ENCODE data around the gene MRTFA. TPM values are rescaled to one million over a fixed set of nuclear protein-coding genes. Genes with fewer than 3 reads are reported as not detected.

The MRTFA gene
- total and polyA plus RNA-seq, 9 of the 15 experiments (the other 6 are each of a cell fraction or from before 2014, with no cell fraction given) = 0.84 to 21.1 (median 3.7) TPM

DNA sequence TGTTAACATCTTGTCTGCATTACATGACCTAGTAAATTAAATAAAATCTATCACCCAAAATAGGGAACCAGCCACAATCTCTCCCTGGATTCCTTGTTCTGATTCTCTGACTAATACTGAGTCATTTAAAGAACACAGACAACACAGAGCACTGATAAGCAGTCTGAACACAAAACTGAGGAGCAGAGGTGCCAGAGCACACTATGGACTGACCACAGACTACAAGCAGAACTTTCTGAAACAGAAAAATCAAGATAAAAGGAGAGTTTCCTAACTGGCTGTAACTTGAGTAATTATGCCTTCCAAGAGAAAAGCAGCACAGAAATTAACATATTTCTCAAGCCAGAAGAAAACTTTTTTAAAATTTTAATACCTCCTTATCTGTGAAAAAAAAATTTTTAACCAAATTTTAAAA, 137.3 kb downstream of the MRTFA start (continued):
- TF ChIP-seq, protein P1, sequence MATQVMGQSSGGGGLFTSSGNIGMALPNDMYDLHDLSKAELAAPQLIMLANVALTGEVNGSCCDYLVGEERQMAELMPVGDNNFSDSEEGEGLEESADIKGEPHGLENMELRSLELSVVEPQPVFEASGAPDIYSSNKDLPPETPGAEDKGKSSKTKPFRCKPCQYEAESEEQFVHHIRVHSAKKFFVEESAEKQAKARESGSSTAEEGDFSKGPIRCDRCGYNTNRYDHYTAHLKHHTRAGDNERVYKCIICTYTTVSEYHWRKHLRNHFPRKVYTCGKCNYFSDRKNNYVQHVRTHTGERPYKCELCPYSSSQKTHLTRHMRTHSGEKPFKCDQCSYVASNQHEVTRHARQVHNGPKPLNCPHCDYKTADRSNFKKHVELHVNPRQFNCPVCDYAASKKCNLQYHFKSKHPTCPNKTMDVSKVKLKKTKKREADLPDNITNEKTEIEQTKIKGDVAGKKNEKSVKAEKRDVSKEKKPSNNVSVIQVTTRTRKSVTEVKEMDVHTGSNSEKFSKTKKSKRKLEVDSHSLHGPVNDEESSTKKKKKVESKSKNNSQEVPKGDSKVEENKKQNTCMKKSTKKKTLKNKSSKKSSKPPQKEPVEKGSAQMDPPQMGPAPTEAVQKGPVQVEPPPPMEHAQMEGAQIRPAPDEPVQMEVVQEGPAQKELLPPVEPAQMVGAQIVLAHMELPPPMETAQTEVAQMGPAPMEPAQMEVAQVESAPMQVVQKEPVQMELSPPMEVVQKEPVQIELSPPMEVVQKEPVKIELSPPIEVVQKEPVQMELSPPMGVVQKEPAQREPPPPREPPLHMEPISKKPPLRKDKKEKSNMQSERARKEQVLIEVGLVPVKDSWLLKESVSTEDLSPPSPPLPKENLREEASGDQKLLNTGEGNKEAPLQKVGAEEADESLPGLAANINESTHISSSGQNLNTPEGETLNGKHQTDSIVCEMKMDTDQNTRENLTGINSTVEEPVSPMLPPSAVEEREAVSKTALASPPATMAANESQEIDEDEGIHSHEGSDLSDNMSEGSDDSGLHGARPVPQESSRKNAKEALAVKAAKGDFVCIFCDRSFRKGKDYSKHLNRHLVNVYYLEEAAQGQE (IDR thresholded peaks at IDR 0.05; ENCODE audit: borderline replicate concordance) = no peak; the same call in 1 of the 2 replicates
- TF ChIP-seq, protein P1 (CRISPR knock-in tag; IDR thresholded peaks at IDR 0.05; ENCODE audit: low read depth) = no peak
- TF ChIP-seq ZNF445 (CRISPR knock-in tag; IDR thresholded peaks at IDR 0.05; ENCODE audit: low read depth) (no peak), TSC22D4 (tag; IDR thresholded peaks at IDR 0.05) (no peak), SMAD4 (CRISPR knock-in tag; conservative IDR thresholded peaks at IDR 0.05) (peak; percentile 94), ZNF586 (CRISPR knock-in tag; conservative IDR thresholded peaks at IDR 0.05) (no peak), RFX5 (IDR thresholded peaks at IDR 0.05; ENCODE audit: low read depth, low read length) (no peak), CBX1 (IDR thresholded peaks at IDR 0.05; ENCODE audit: low read depth) (no peak), SMARCE1 (IDR thresholded peaks at IDR 0.05) (peak; percentile 96)
- TF ChIP-seq, protein P2, sequence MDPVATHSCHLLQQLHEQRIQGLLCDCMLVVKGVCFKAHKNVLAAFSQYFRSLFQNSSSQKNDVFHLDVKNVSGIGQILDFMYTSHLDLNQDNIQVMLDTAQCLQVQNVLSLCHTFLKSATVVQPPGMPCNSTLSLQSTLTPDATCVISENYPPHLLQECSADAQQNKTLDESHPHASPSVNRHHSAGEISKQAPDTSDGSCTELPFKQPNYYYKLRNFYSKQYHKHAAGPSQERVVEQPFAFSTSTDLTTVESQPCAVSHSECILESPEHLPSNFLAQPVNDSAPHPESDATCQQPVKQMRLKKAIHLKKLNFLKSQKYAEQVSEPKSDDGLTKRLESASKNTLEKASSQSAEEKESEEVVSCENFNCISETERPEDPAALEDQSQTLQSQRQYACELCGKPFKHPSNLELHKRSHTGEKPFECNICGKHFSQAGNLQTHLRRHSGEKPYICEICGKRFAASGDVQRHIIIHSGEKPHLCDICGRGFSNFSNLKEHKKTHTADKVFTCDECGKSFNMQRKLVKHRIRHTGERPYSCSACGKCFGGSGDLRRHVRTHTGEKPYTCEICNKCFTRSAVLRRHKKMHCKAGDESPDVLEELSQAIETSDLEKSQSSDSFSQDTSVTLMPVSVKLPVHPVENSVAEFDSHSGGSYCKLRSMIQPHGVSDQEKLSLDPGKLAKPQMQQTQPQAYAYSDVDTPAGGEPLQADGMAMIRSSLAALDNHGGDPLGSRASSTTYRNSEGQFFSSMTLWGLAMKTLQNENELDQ (CRISPR knock-in tag; IDR thresholded peaks at IDR 0.05; ENCODE audit: borderline replicate concordance) = no peak
- TF ChIP-seq, protein P3, sequence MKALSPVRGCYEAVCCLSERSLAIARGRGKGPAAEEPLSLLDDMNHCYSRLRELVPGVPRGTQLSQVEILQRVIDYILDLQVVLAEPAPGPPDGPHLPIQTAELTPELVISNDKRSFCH (CRISPR knock-in tag; IDR thresholded peaks at IDR 0.05) = no peak
- TF ChIP-seq, protein P3 (tag; IDR thresholded peaks at IDR 0.05) = no peak
